Pancreas (tissue), 10 donors: ENCODE results near the gene NKD1. TPM values are rescaled to one million over a fixed set of nuclear protein-coding genes. Genes with fewer than 3 reads are reported as not detected.

Source experiments
- ATAC-seq, 4 donors: fragments of 200-7000 bp; cut with Tn5 transposase; one replicate each; pipeline versions ENCODE4 v1.8.0 to v1.9.1; 2020; ENCODE audit warnings: mild to moderate bottlenecking in 4 of 4, moderate library complexity in 4 of 4
- DNase-seq, 6 donors: peaks; one replicate each; pipeline ENCODE4 v3.0.0-alpha.2; 2020
- FAIRE-seq: peaks from 2 replicates; lab custom pipeline; 2012; peaks lifted over from hg19 to GRCh38; lab: Jason Lieb, UNC
- H3K27ac ChIP-seq, 4 donors: fragments of 200-600 bp; sonication (generic); 1 replicate in 3 of 4; 2 replicates in 1 of 4; pipeline versions ENCODE4 v1.5.0 to v1.8.0; 2020
- H3K27me3 ChIP-seq, 4 donors: fragments of 200-600 bp; one replicate each; pipeline ENCODE4 v1.8.0; 2021
- H3K36me3 ChIP-seq, 3 donors: fragments of 200-600 bp; sonication (generic) in 1 of 3; one replicate each; pipeline versions ENCODE4 v1.5.0 to v1.8.0; 2020 to 2021
- H3K4me1 ChIP-seq, 3 donors: fragments of 200-600 bp; one replicate each; pipeline ENCODE4 v1.8.0; 2021
- H3K4me3 ChIP-seq, 4 donors: fragments of 200-600 bp; sonication (generic) in 2 of 4; one replicate each; pipeline versions ENCODE4 v1.5.0 to v1.8.0; 2020 to 2021
- H3K9me3 ChIP-seq, 4 donors: fragments of 200-600 bp; one replicate each; pipeline ENCODE4 v1.8.0; 2021
- CTCF ChIP-seq, 4 donors: fragments of 200-600 bp; sonication (generic) in 3 of 4; IDR thresholded peaks; one replicate each; pipeline versions ENCODE4 v1.5.0 to v1.8.0; 2021; ENCODE audit warnings: antibody characterized with exemption in 4 of 4
- WGBS, 2 donors: extraction: QIAGEN DNeasy Blood & Tissue Kit; methylation state at CpG; one replicate each; pipeline ENCODE4 v1.1.7; 2013; 5-methylcytosine and 5-hydroxymethylcytosine counted together
- intact Hi-C, 3 donors: fragments of 100-400 bp; cut with DNase I; formaldehyde crosslinking; loops; one replicate each; pipeline versions ENCODE4 v1.11.1 to v1.14.2; 2022
- polyA plus RNA-seq, 2 donors: library from polyadenylated mRNA; stranded (reverse); fragments of 200-250 nt; gene quantifications; one replicate each; pipeline ENCODE4 v1.2.3, GENCODE V29; 2013
- total RNA-seq, 6 donors: library from RNA; stranded (reverse); fragmentation: NEBNext Ultra II Directional in 4 of 6; extraction: Animal tissue kit (Norgen Biotek cat#: 25700) in 4 of 6; gene quantifications; one replicate each; pipeline versions ENCODE4 v1.2.1 to v1.2.4, GENCODE V29; 2021 to 2023
- donor health status: healthy with polysubstance abuse.
- donor health status: DM: no; HTN: no; CAD: no; lungs with moderate emphysema.
- donor health status: DM: no; HTN: no; CAD: no.
- donor health status: control.
- donor health status: control.
- donor health status: Bipolar disorder and iron deficiency.
- donor health status: DM: yes; HTN: yes; CAD: no.
- donor health status: DM: no; HTN: no; CAD: no.
- donor health status: DM: no; HTN: no; CAD: no.
- donor health status: DM: yes; HTN: yes; CAD: no.

Gene NKD1
- total and polyA plus RNA-seq, 8 donors: 0.45 to 5.8 (median 4.4) TPM

DNA sequence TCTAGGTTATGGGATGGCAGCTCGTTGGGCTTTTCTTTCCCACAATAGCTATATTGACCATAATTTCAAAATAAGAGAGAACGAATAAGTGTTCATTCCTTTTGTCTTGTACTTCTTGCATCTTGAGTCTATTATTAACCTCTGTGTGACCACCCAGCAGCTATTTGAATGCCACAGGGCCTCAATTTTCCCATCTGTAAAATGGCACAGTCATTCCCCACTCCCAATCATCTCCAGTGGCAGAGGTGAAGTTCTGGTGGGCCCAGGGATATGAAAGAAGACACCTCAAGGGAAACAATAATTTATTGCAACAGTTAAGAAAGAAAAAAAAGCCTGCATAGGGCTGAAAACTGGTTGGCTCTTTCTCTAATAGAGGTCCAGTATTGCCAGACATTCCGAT, 28.6 kb upstream of the NKD1 start:
- no peak for FAIRE-seq
- H3K4me3 ChIP-seq: no peak overlapping the region
- no peaks in the 10 kb centered on the region for H3K27me3 ChIP-seq
- intact Hi-C loops: no loop called here
- H3K9me3 ChIP-seq: peaks cover 0 to 5% (median 0%) of the 10 kb centered on the region in 4 donors
- 69 to 74% methylated on average over 3 of the region's 3 CpGs for WGBS, 2 donors
- no peak for TF ChIP-seq CTCF (IDR thresholded peaks at IDR 0.05)
- no peaks in the 10 kb centered on the region for H3K4me1 ChIP-seq
- no peaks in the 10 kb centered on the region for H3K36me3 ChIP-seq
- ATAC-seq: no peak
- DNase-seq: no peak
- H3K27ac ChIP-seq: no peak overlapping the region

GRCh38 chr16:50520451-50521245, 27.5 kb upstream of the NKD1 start:
- Histone ChIP-seq H3K36me3 (no peaks in the 10 kb centered on the region), H3K4me1 (no peaks in the 10 kb centered on the region), H3K27ac (no peak overlapping the region), H3K4me3 (no peak overlapping the region), H3K9me3 (peaks cover 0 to 5% (median 0%) of the 10 kb centered on the region in 4 donors), H3K27me3 (no peaks in the 10 kb centered on the region)
- intact Hi-C loops: no loop called here
- ATAC-seq: no peak
- DNase-seq: no peak
- 34 to 43% methylated on average over 6 of the region's 6 CpGs for WGBS, 2 donors
- no peak for FAIRE-seq
- no peak for TF ChIP-seq CTCF (IDR thresholded peaks at IDR 0.05)

DNA sequence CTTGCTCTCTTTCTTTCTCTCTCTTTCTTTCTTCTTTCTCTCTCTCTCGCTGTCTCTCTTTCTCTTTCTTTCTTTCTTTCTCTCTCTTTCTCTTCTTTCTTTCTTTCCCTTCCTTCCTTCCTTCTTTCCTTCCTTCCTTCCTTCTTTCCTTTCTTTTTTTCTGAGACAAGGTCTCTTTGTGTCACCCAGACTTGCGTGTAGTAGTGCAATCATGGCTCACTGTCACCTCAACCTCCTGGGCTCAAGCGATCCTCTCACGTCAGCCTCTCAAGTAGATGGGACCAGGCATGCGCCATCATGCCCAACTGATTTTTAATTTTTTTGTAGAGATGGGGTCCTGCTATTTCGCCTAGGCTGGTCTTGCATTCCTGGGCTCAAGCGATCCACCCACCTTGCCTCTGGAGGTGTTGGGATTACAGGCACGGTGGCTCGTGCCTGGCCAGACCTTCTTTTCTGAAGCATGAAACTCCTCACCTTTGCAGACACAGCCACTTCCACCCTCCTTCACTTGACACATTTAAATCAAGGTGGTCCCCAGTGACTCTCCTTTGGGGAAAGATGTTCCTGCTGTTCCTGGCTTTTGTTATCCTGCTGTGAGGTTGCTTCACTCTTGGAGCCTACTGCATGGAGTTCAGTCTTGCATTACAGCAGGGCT, 26.8 kb upstream of the NKD1 start:
- DNase-seq (no peak), FAIRE-seq (no peak), ATAC-seq (no peak)
- H3K36me3 ChIP-seq: no peaks in the 10 kb centered on the region
- no peaks in the 10 kb centered on the region for H3K4me1 ChIP-seq
- 80 to 89% methylated on average over 9 of the region's 9 CpGs for WGBS, 2 donors
- H3K27me3 ChIP-seq: no peaks in the 10 kb centered on the region
- H3K27ac ChIP-seq: no peak overlapping the region
- no peaks in the 10 kb centered on the region for H3K9me3 ChIP-seq
- H3K4me3 ChIP-seq: no peak overlapping the region
- no peak for TF ChIP-seq CTCF (IDR thresholded peaks at IDR 0.05)
- intact Hi-C loops: no loop called here

DNA sequence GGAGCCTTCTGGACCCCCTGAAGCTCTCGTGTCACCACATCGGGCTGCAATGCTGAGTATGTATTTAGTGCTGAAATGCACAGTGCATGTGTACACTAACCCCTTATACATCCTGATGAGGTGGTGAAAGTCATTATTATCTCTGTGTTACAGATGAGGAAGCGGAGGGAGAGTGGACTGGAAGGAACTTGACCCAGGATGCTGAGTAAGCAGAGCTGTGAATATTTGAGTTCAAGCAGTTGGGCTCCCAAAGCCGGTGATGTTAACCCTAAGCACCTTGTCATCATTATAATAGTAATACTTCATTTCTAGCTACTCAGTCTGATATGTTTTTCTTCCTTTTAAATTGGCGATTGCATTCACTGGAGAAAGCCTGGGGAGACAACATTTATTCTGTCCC, 25.9 kb upstream of the NKD1 start:
- Histone ChIP-seq H3K9me3 (no peaks in the 10 kb centered on the region), H3K27ac (no peak overlapping the region), H3K36me3 (no peaks in the 10 kb centered on the region), H3K4me1 (no peaks in the 10 kb centered on the region), H3K27me3 (no peaks in the 10 kb centered on the region), H3K4me3 (no peak overlapping the region)
- DNase-seq: no peak
- no peak for ATAC-seq
- WGBS, 2 donors: 66 to 82% methylated on average over 5 of the region's 5 CpGs
- intact Hi-C loops: no loop called here
- TF ChIP-seq CTCF (IDR thresholded peaks at IDR 0.05): no peak
- no peak for FAIRE-seq

DNA sequence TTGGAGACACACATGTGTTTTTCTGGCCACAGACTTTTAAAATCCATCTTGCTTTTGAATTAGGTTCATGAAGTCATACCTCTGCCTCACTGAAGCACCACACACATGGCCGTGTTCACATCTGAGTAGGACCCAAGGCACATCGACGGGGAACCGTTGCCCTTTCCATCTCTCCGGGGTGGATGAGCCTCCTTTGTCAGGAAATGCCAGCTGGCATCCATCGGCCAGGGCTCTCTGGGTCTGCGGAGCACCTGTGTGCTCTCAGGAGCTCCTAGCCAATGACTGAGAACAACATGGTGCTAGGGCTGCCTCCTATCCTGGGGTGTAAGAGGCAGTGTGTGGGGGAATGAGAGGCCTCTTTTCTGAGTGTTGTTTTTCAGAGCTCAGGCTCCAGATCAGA, 24.5 kb upstream of the NKD1 start:
- FAIRE-seq: no peak
- Histone ChIP-seq H3K4me1 (no peaks in the 10 kb centered on the region), H3K27me3 (no peaks in the 10 kb centered on the region), H3K27ac (no peak overlapping the region), H3K4me3 (no peak overlapping the region), H3K36me3 (no peaks in the 10 kb centered on the region), H3K9me3 (no peaks in the 10 kb centered on the region)
- DNase-seq: no peak
- WGBS, 2 donors: 79 to 88% methylated on average over 7 of the region's 7 CpGs
- no peak for ATAC-seq
- intact Hi-C loops: no loop called here
- no peak for TF ChIP-seq CTCF (IDR thresholded peaks at IDR 0.05)
